ENCODE data around the gene TCERG1.
"Not testable (repeated sequence)": the region's sequence is repeated elsewhere in the genome, so short reads cannot be mapped to it uniquely, and the experiment has no call there.

The TCERG1 gene

DNA sequence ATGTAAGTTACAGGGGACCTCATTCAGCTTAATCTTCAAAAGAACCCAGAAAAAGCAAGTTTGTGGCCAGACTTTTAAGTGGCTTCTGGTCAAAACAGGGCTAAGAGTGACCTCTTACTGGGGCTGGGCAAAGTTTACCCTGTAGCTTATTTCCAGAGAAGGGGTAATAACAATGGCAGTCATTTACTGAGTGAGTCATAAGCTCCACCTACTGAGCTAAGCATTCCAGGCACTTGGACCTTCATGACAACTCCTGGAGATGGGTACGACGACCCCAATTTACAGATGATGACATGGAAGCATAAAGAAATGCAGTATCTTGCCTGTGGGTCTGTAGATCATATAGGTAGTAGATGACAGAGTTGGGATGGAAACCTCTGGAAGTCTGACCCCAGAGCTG, 73.6 kb downstream of the TCERG1 start:
- no peak for DNase-seq (ENCODE audit: low spot score)

DNA sequence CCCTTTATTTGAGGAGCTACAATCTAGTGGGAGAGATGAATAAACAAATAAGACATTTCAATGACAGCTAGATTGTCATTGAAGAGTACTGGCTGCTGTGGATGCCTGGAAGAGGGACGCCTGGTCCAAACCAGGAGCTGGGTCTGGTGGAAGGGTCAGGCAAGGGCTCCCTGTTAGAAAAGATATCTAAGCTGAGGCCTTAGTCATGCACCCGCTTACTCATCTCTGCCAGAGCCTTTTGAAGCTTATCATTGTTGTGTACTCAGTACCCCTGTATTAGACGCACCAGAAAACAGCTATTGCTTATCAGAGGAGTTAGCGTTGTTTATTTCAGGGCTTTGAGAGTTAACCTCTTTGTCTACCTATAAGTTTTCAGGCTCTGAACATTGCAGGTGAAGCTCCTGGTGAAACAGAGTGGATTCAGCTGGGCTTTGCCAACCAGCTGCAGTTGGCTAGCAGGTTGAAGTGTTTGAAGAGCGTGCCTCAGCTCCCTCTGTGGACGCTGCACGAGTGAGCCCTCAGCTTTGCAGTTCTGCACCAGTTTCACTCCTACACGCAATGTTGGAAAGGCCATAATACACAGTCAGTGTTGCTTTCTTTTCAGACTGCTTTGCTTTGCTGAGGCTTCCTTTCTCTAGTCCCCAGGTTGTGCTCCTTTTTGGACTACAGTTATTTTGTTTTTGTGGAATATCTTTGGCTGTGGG, 74.4 kb downstream of the TCERG1 start:
- no peak for DNase-seq (ENCODE audit: low spot score)

DNA sequence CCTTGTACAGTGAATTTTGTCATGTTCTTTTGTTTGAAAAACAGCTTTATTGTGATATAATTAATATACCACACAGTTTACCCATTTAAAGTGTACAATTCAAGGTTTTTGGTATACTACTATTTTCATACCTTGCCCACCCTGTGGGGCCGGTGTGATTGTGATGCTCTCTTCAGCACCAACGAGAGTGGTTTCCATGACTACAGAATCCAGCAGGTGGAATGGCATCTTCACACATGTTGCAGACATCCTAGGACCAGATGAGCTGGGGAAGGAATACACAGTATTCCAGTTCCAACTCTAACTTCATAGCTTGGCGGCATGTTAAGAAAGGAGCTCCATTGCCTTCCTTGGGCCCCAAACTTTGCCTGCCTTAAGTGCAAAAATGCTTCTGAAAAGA, 76.6 kb downstream of the TCERG1 start:
- no peak for DNase-seq (ENCODE audit: low spot score)

DNA sequence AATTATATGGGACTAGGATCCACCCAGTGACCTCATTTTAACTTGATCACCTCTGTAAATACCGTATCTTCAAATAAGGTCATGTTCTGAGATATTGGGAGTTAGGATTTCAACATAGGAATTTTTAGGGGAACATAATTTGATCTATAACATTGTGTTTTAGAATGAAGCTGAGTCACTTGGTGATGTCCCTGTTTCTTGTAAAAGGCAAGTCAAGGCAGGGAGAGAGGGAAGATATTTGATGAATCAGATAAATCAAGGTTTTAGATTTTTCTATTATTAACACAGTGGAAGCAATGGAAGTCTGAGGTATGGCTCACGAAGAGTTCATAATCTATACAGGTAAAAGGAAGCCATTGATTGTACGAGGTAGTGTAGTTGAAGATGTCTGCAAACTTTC, 80.7 kb downstream of the TCERG1 start:
- DNase-seq (ENCODE audit: low spot score): no peak

DNA sequence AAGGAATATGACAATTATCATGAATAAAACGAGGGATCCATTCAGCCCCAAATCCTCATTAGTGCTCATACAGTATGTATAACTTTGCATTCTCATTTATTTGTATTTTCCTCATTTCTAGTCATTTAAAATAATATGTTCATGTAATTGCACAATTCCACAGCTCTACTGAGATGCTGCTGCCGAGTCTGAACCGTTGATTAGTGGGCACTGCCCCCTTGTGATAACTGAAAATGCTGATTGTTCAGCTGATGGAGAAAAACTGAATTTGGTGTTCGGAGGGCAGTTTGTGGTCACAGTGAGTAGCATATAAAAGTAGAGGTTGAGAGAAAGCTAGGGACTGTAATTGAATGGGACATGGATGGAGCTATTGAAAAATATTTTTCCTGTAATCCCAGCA, 81.1 kb downstream of the TCERG1 start:
- no peak for DNase-seq (ENCODE audit: low spot score)

DNA sequence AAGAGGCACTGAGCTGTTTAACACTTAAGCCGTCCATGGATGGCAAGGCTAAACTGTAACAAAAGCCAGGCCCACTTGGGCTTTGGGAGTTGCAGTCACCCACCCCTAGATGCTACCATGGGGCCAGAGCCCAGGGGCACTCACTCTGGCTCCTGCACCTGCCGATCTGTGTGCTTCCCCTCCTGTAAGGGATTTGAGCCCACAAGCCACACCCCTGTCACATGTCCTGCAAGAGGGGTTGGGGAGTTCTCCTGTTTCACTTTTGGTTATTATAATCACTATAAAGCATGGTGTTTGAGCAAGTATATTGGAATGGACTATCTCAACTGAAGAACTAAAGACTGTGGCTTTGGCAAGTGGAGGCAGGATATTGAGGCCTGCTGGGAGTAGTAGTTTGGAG, 82.9 kb downstream of the TCERG1 start:
- no peak for DNase-seq (ENCODE audit: low spot score)

DNA sequence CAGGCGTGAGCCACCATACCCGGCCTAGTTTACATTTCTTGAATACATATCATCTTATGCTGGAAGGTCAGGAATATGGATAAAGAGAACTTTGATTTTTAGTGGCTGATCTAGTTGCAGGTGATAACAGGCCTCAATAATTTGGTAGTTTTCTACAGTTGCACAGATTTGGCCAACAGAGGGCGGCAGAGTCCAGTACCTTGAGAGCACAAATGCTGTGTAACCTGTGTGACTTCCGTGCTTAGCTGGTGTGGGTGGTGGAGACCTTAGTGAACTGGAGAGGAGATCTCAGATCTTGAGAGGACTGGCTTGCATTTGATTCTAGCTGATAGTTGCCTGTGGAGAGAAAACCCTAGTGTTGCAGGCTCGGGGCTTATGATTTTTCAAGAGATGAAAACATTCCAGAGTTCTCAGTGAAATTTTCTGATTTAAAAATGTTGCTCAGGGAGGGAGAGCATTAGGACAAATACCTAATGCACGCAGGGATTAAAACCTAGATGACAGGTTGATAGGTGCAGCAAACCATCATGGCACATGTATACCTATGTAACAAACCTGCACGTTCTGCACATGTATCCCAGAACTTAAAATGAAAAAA, 86.2 kb downstream of the TCERG1 start:
- DNase-seq (ENCODE audit: low spot score): peak; percentile 85

DNA sequence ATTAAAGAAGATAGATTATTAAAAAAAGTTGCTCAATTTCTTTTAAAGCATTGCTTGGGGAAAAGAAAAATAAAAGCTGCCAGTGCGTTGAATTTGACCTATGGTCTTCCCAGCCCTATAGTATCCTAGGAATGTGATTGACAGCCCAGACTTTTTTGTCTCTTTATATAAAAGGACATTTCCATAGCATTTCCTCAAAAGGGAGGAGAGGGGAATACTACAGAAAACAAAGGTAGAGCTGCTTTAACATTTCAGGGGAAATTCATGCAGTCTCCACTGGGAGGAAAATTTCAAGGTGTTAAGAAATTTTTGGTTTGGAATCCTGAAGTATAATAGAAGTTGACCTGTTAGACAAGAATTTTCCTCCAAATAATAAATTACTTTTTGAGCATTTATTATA, 86.7 kb downstream of the TCERG1 start:
- DNase-seq (ENCODE audit: low spot score): no peak

DNA sequence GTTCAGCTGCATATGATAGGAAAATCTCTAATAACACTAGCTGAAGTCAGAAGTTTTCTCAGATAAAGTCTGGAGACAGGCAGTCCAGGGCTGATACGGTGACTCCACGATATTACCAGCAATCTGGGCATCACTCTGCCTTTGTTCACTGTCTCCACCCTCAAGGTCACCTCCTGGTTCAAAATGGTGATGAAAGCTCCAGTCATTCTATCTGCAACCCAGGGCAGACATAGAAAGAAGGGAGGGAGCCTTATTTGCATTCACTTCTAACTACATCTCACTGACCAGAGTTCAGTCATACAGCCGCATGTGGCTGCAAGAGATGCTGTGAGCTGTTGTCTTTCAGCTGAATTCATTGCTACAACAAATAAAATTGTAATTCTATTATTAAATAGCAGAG, 91.3 kb downstream of the TCERG1 start:
- DNase-seq (ENCODE audit: low spot score): no peak

DNA sequence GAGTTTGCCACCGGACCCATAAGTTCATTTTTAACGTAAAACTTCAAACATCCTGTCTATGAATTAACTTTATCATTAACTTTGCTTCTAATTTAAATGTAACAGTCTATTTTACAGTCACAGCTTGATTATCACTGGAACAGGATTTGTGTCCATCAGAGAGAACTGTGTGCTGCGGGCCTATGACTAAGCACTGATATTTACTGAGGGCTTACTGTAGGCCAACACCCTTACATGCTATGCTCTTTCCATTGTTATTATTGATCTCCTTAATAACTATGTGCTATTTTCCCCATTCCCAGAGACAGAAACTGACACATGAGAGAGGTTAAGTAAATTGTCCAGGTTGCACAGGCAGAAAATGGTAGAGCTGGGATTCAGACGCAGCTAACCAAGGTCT, 92.8 kb downstream of the TCERG1 start:
- DNase-seq (ENCODE audit: low spot score): no peak

DNA sequence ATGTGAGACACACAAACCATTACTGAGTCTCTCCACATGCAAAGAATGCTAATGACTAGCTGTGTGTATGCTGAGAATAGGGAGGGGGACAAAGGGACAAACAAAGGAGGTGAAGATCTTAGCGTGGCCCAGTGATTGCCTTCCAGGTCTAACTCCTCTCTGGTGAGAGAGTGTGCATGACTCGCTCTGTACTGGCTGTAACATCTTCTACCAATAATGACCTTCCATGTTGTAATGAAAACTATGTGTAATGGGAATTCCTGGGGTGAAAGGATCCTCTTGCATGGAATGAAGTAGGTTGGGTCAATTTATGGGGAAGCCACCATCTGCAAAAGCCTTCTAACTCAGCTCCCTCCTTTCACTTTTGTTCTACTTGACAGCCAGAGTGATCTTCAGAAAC, 93.3 kb downstream of the TCERG1 start:
- DNase-seq (ENCODE audit: low spot score): no peak

DNA sequence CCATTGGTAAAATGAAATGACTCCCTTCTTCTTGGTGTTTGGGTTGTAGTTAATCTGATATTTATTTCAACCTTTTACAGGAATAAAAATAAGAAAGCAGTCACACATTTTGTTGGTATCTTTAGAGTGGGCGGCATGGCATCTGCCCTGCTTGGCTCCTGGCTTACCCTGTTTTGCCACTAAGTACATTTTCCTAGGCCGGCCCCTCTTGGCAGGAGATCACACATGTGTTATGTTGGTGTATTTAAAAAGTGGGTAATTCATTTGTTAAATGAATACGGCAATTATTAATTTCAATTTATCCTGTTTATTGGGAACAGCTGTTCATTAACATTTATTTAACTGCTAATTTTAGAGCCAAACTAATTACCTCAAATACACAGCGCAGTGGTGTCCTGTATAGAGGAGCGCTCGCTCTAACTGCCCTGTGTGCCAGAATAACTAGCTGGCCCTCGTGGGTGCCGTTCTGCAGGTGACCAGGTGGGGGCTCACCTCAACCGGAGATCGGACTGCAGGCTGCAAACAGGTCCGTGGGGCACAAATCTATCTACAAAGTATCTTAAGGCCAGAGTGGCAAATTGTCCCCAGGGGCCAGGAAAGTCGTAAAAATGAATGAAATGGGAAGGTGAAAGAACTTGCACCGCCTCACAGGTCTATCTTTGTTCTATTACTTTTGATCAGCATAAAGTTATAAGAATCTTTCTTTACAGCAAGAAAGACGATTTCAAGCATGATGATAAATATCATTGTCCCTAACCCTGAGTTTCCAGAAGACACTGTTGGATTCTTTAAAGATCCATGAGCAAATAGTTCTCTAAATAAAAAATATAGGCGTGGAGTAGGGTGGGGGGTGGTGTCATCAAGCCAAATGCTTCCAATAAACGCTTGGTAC, 95.1 kb downstream of the TCERG1 start:
- DNase-seq (ENCODE audit: low spot score): peak; percentile 75

DNA sequence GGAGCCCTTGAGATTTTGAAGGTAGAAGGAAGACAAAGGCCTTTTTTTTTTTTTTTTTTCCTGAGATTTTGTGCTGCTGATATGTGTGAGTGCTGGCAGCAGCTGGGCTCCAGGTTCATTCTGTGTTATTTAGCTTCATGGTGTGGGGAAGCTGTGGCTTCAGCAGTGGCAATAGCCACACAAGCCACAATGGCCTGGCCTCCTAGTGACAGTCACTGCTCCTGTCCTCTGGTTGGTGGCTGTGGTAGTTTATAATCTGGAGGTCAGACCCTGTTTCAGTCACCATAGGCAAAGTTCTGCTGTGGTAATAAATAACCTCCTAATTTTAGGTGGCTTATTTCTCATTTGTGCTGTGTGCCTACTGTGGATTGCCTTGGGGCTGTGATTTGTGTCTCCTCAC, 97.1 kb downstream of the TCERG1 start:
- no peak for DNase-seq (ENCODE audit: low spot score)

DNA sequence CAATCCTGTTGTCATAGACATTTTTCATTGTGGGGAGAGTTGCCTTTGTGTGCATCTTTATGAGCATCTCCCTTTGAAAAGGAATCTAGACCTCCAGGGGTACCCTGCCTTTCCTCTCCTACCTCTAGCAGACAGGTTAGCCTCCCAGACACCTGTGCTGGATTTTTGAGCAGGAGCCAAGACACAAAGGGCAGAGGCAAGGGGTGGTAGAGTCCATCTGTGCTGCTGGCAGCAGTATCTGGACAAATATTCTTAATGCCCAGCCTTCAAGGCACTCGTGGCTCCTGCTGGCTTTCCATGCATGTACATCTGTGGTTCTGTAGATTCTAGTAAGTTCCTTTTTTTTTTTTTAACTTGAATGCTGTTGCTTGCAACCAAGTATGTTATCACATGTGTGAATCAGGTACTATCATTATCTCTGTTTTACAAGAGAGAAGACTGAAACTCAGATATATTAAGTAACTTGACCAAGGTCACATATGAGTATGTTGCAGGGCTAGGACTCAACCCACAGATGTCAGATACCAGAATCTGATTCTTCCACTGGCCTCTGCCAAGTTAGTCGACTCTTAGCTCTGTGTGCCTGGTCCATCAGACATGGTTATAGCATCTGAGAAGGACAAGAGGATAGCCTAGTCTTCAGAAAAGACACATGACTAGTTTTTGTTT, 101.8 kb downstream of the TCERG1 start:
- DNase-seq (ENCODE audit: low spot score): no peak

DNA sequence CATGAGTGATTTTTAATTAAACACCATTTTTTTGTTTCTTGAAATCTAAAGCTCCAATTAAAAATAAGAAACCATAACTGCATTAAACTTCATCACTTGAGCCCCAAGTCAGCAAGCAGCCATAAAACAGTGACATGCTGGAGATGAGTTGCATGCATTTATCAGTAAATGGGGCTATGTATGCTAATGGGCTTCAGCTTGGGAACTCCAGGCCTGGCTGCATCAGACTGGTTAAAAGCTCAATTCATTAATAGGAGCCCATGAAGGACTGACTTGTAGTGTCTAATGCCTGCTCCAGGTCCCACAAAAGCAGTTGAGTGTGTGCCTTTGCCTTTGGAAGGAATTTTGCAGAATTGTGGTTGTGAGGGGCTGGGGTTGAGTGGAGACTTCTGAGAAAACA, 102.5 kb downstream of the TCERG1 start:
- DNase-seq (ENCODE audit: low spot score): no peak

DNA sequence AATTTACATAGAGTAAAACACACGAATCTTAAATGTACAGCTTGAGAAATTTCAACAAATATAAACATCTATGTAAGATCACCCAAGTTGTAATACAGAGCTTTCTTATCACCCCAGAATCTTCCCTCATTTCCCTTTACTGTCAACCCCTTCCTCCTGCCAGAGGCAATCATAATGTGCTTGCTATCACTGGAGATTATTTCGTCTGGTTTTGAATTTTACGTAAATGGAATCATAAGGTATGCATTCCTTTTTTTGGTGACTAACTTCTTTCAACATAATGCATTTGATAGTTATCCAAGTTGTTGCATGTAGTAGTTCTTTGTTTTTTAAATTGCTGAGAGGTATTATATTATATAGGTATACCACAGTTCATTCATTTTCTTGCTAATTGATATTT, 106.3 kb downstream of the TCERG1 start:
- DNase-seq (ENCODE audit: low spot score): no peak

DNA sequence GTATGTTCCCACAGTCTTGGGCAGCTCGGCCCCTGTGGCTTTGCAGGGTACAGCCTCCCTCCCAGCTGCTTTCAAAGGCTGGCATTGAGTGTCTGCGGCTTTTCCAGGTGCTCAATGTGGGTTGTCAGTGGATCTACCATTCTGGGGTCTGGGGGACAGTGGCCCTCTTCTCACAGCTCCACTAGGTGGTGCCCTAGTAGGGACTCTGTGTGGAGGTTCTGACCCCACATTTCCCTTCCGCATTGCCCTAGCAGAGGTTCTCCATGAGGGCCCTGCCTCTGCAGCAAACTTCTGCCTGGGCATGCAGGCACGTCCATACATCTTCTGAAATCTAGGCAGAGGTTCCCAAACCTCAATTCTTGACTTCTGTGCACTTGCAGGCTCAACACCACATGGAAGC, 109.8 kb downstream of the TCERG1 start:
- DNase-seq (ENCODE audit: low spot score): not testable (repeated sequence)

DNA sequence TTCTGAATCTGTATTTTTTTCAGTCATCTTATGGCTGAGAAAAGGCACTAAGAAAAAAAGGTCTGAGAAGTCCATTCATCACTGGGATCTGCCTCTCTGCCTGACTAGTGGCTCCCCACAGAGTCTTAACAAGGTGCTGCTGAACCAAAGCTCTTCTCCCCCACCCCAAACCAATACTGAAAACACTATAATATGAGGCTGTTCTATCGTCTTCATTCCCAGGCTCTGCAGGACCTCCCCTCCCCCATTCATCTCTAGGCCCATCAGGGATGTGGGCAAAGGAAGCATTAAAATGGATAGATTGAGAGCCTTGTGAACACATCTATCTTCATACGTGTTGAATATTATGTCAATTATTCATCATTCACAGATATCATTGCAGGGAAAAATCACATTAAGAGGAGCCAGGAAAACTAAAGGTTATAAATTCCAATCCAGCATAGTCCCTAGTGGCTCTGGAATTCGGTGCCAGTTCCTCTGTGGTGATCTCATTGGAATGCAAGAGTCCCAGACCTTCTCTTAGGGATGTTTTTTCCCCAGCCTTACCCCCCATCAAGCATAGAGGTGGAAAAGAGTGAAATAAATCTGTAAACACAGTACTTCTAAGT, 113.2 kb downstream of the TCERG1 start:
- DNase-seq (ENCODE audit: low spot score): no peak
